Muscle layer of duodenum (tissue), 2 donors: Measurements from ENCODE around the gene GALNT9.

Experiments
- H3K27ac ChIP-seq: one replicate; pipeline ENCODE4 v1.7.0; 2013; ENCODE audit warnings: mild to moderate bottlenecking, low read length
- H3K27me3 ChIP-seq: one replicate; pipeline ENCODE4 v1.7.0; 2013; ENCODE audit warnings: low read depth, mild to moderate bottlenecking, control low read depth, low read length
- H3K36me3 ChIP-seq, 2 donors: one replicate each; pipeline ENCODE4 v1.7.0; 2013; ENCODE audit warnings: low read length in 2 of 2, control low read depth in 1 of 2, mild to moderate bottlenecking in 1 of 2; ENCODE audit not compliant: insufficient read depth in 2 of 2, control insufficient read depth in 1 of 2
- H3K4me1 ChIP-seq, 2 donors: one replicate each; pipeline ENCODE4 v1.7.0; 2013; ENCODE audit warnings: low read length in 2 of 2, mild to moderate bottlenecking in 2 of 2, control low read depth in 1 of 2, moderate library complexity in 1 of 2; ENCODE audit not compliant: insufficient read depth in 2 of 2, control insufficient read depth in 1 of 2
- H3K4me3 ChIP-seq, 2 donors: one replicate each; pipeline ENCODE4 v1.7.0; 2013; ENCODE audit warnings: low read length in 2 of 2, low read depth in 1 of 2, mild to moderate bottlenecking in 1 of 2
- H3K9me3 ChIP-seq, 2 donors: one replicate each; pipeline ENCODE4 v1.7.0; 2013; ENCODE audit warnings: low read length in 2 of 2, control low read depth in 1 of 2, mild to moderate bottlenecking in 1 of 2; ENCODE audit not compliant: control insufficient read depth in 1 of 2
- donor health status: healthy.

Gene GALNT9

DNA sequence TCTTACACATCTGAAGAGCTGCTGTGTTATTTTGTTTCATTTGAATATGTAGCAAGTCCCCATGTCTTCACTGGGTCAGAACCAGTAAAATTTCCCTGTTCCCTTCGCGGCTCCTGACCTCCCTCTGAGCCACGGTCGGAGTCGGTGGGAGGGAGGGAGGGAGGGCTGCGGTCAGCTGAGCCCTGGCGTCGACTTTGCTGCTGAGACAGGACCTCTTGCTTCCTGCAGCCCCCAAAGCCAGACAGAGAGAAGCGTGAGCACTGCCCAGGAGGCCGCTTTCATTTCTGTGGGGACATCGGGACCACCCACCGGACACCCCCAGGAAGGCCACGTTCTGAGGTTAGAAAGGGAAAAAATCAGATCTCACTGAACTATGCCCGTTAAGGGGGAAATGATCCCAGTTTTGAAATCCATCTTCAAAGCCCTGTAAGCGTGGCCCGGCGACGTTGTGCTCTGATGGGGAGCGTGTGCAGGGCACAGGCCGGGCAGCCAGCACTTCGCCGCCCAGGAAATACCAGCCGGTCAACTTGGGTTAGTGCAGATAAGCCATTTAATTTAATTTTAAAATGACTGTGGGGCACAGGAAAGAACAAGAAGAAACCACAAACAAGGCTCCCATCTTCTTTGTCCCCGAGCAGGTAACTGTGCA lies 143.1 kb downstream of the GALNT9 start:
- no peak overlapping the region for H3K4me3 ChIP-seq
- H3K27ac ChIP-seq = no peak overlapping the region
- H3K27me3 ChIP-seq = no peaks in the 10 kb centered on the region
- H3K36me3 ChIP-seq = no peaks in the 10 kb centered on the region
- peaks cover 0 to 9% of the 10 kb centered on the region in 2 donors for H3K9me3 ChIP-seq
- peaks cover 0 to 21% of the 10 kb centered on the region in 2 donors for H3K4me1 ChIP-seq

DNA sequence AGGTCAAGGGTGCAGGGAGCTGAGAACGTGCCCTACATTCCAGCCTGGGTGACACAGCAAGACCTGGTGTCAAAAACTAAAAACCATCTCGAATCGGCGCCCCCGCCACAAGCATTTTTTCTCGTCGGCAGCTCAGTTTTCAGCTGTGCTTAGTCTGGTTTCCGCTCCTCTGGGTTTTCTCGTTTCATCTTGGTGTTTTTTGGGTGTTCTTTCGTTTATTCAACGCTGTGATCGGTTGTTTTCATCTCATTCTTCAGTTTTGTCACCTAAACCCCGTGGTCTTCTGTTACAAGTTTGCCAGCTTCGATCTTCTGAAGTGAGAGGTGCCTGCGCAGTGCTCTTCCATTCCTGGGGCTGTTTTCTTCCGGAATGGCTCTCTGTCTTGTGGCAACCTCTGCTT lies 143.7 kb downstream of the GALNT9 start:
- Histone ChIP-seq H3K27ac (no peak overlapping the region), H3K9me3 (peaks cover 0 to 9% of the 10 kb centered on the region in 2 donors), H3K36me3 (no peaks in the 10 kb centered on the region), H3K4me3 (no peak overlapping the region), H3K4me1 (peaks cover 0 to 16% of the 10 kb centered on the region in 2 donors), H3K27me3 (no peaks in the 10 kb centered on the region)

DNA sequence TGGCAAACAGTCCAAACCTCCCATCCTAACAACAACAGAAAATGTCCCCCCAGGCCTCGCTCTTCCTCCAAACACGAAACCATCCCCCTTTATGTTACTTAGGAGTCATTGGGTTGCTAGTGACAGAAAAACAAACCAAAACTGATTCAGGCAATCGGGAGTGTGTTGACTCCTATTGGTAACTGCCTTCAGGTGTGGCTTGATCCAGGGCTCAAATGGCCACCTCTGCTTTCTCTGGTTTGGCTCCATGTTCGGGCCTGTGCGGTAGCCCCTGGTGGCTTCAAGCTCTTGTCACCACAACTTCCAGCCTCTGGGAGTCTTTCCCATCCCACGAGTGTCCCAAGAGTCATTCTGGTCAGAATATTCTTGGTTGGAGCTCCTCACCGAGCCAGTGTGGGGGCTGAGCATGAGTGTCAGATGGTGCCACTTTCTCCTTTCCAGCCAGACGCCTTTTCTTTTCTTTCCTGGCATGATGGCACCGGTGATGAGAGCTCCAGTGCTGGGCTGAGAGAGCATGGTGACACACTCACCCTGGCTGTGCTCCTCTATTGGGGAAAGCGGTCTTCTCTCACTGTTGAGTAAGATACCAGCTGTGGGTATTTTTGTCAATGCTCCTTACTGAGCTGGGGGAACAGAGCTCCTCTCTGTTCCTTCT lies 146.6 kb downstream of the GALNT9 start:
- Histone ChIP-seq H3K27ac (no peak overlapping the region), H3K4me1 (no peaks in the 10 kb centered on the region), H3K4me3 (no peak overlapping the region), H3K27me3 (no peaks in the 10 kb centered on the region), H3K36me3 (no peaks in the 10 kb centered on the region), H3K9me3 (peaks cover 0 to 9% of the 10 kb centered on the region in 2 donors)

GRCh38 chr12:132182206-132182710 lies 147.1 kb downstream of the GALNT9 start:
- Histone ChIP-seq H3K9me3 (peaks cover 0 to 9% of the 10 kb centered on the region in 2 donors), H3K27ac (no peak overlapping the region), H3K36me3 (no peaks in the 10 kb centered on the region), H3K4me1 (no peaks in the 10 kb centered on the region), H3K4me3 (no peak overlapping the region), H3K27me3 (no peaks in the 10 kb centered on the region)

- no peak overlapping the region for H3K27ac ChIP-seq
- no peaks in the 10 kb centered on the region for H3K36me3 ChIP-seq
- no peaks in the 10 kb centered on the region for H3K4me1 ChIP-seq
- H3K9me3 ChIP-seq = peaks cover 0 to 7% of the 10 kb centered on the region in 2 donors
- no peak overlapping the region for H3K4me3 ChIP-seq
- no peaks in the 10 kb centered on the region for H3K27me3 ChIP-seq
Observed at GRCh38 chr12:132181570-132182200, 147.7 kb downstream of the GALNT9 start.

GRCh38 chr12:132180648-132181546 lies 148.5 kb downstream of the GALNT9 start:
- Histone ChIP-seq H3K27ac (no peak overlapping the region), H3K27me3 (no peaks in the 10 kb centered on the region), H3K4me3 (no peak overlapping the region), H3K36me3 (no peaks in the 10 kb centered on the region), H3K9me3 (peaks cover 0 to 7% of the 10 kb centered on the region in 2 donors), H3K4me1 (no peaks in the 10 kb centered on the region)

DNA sequence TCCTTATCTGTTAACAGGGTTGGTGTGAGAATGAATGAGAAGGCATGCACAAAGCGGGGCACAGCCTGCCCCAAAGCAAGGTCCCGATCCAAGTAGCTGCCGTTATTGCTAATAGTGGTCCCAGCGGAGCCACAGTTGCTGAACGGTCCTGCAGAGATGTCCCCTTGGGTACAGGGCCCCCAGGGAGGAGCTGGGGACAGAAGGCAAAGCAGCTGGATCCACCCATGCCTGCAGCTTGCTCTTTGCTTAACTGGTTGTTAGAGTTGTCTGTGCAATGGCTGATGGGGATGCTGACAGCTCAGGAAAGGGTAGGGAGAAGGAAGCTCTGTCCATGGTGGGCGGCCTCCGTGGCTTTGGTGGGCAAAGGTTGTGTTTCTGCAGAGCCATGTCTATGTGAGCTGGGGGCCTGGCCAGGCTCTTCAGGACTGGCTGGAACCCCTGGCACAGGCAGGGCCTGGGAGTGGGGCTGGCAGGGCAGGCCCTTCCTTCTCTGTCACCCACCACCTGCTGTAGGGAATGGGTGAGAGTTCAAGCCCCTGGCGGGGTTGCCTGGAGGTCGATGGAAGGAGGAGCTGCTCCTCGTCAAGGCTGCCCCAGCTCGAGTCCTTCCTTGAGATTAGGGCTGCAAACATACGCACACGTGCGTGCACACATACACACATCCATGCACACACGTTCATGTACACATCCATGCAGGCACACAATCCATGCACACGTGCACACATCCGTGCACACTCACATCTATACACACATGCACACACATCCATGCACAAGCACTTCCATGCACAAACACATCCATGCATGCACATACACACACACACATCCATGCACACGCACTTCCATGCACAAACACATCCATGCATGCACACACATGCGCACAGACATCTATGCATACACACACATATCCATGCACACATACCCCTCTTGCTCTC lies 149.7 kb downstream of the GALNT9 start:
- Histone ChIP-seq H3K4me1 (no peaks in the 10 kb centered on the region), H3K36me3 (no peaks in the 10 kb centered on the region), H3K27me3 (no peaks in the 10 kb centered on the region), H3K9me3 (no peaks in the 10 kb centered on the region), H3K27ac (no peak overlapping the region), H3K4me3 (no peak overlapping the region)

DNA sequence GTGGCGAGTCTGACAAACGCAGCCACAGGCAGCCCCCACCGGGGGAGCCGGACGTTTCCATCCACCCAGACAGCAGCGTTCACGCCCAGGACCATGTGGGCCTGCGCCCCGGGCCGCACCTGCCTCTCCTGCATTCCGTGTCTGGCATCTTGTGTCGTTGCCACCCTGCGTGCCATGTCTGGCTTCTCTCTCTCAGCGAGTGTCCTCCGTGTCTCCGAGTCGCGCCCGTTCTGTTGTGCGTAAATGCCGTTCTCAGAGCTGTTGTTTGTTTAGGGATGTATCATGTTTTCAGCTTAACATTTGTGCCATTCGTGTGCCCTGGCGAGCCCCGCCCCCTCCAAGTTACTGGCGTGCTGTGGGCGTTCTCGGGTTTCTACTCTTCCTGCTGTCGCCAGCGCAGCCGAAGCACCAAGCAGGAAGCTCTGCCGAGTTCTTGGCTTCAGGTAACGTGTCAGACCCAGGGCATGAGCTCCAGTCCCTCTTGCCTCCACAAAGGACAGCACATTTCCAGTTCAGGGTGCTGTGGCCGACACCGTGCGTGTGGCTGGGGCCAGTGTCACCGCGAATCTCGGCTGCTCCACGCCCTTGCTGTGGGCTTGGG lies 150.5 kb downstream of the GALNT9 start:
- Histone ChIP-seq H3K4me3 (no peak overlapping the region), H3K36me3 (no peaks in the 10 kb centered on the region), H3K27me3 (no peaks in the 10 kb centered on the region), H3K9me3 (no peaks in the 10 kb centered on the region), H3K27ac (no peak overlapping the region), H3K4me1 (no peaks in the 10 kb centered on the region)

- H3K4me1 ChIP-seq = no peaks in the 10 kb centered on the region
- no peak overlapping the region for H3K4me3 ChIP-seq
- H3K9me3 ChIP-seq = no peaks in the 10 kb centered on the region
- no peak overlapping the region for H3K27ac ChIP-seq
- H3K36me3 ChIP-seq = no peaks in the 10 kb centered on the region
- H3K27me3 ChIP-seq = no peaks in the 10 kb centered on the region
Observed at GRCh38 chr12:132178316-132178715, 151.1 kb downstream of the GALNT9 start.

DNA sequence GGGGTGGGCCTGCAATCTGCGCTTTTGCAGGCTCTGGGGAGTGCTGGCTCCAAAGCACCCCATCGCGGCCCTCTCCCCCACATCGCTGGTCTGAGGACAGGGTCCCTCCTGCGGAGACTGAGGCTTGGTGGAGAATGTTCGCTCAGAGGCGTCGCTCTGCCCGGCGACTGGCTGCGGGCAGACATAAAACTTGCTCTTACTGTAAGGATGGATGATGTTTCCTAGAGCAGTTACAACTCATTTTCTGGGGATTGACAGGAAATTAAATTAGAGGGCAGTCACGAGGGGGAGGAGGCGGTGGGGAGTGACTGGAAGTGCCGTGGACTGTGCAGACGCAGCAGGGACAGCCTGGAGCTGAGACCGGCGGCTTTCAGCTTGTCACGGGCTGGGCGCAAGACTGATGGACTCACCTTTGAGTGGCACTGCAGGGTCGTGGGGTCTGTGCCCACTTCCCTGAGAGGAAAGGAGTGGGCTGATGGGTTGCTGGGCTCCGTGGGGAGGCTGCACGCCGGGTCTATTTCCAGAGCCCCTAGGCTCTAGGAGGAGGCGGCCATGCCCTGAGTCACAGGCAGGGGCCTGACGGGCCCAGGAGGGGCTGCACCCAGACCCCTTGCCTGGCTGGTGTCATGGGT lies 152.4 kb downstream of the GALNT9 start:
- Histone ChIP-seq H3K27me3 (no peaks in the 10 kb centered on the region), H3K4me1 (no peaks in the 10 kb centered on the region), H3K9me3 (no peaks in the 10 kb centered on the region), H3K4me3 (no peak overlapping the region), H3K36me3 (no peaks in the 10 kb centered on the region), H3K27ac (no peak overlapping the region)
